Gastroesophageal sphincter (tissue), 3 donors: ENCODE data around the gene TSC22D3.
A peak's percentile ranks its signal among the peaks of the same experiment; 100 is the strongest.

Experiments
- CTCF ChIP-seq, 4 experiments: fragments of 200-600 bp in 2 of 4; fragments of 450-650 bp in 2 of 4; sonication (generic) in 1 of 4; IDR thresholded peaks; one replicate each; pipeline ENCODE4 v1.5.1; 2017 to 2019; ENCODE audit warnings: antibody characterized with exemption in 4 of 4, mild to moderate bottlenecking in 2 of 4, moderate library complexity in 2 of 4
- POLR2A ChIP-seq, 2 donors: fragments of 450-650 bp; IDR thresholded peaks; one replicate each; pipeline ENCODE4 v1.6.1; 2017; ENCODE audit warnings: antibody characterized with exemption in 2 of 2, mild to moderate bottlenecking in 2 of 2, moderate library complexity in 1 of 2
- POLR2AphosphoS5 ChIP-seq: sonication (generic); formaldehyde crosslinking; IDR thresholded peaks from one replicate; pipeline ENCODE4 v1.6.1; 2017; ENCODE audit warnings: antibody characterized with exemption

DNA sequence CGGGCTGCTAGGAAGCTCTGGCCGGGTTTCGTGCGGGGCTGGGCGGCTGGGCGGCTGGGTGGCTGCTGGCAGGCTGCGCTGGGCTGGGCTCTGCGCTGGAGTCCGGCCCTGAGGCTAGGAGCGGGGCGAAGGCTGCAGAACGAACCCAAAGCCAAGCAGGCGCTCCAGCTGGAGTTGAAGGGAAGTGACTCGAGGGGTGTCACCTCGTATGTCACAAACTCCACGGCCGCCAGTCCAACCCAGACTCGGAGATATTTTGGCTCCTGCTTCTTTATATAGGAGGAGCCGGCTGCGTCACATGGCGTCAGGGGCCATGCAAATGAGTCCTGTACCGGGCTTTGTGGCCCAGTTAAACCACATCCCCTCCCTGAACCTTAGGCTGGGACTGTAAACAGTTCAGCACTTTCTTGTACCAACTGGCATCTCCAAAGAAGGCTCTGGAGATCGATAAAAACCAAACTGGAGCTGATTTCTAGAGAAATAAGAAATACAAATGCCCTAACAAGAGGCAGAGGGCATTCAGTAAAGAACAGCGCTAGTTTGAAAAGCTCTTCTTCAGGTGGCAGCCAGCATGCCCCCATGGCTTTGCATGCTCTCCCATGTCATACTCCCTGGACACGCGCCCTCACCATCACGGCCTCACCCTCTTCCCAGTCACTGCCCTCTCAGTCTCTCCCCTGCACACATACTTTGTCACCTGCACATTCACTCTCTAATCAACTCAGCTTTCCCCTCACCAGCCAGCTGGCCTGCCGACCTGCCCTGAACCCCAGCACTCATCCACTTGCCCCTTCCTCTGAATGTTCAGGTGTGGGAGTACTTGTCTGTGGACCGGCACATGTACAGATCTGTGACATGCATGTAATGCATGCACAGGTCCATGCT is 58.5 kb downstream of the TSC22D3 start:
- peak; percentile 99 for TF ChIP-seq POLR2A (IDR thresholded peaks at IDR 0.05)
- TF ChIP-seq CTCF (IDR thresholded peaks at IDR 0.05) = peak in 2 of 4 experiments; percentile 10 to 21
- TF ChIP-seq POLR2AphosphoS5 = peak; percentile 99
